Hematopoietic multipotent progenitor cell treated with erythropoietin and hydrocortisone succinate and interleukin-3 and kit ligand, for 4 days (in vitro differentiated cells): Measurements from ENCODE around the gene GTF2H1.

ENCODE experiments used
- DNase-seq: peaks from one replicate; pipeline ENCODE4 v3.0.0-alpha.2; 2015

The GTF2H1 gene

DNA sequence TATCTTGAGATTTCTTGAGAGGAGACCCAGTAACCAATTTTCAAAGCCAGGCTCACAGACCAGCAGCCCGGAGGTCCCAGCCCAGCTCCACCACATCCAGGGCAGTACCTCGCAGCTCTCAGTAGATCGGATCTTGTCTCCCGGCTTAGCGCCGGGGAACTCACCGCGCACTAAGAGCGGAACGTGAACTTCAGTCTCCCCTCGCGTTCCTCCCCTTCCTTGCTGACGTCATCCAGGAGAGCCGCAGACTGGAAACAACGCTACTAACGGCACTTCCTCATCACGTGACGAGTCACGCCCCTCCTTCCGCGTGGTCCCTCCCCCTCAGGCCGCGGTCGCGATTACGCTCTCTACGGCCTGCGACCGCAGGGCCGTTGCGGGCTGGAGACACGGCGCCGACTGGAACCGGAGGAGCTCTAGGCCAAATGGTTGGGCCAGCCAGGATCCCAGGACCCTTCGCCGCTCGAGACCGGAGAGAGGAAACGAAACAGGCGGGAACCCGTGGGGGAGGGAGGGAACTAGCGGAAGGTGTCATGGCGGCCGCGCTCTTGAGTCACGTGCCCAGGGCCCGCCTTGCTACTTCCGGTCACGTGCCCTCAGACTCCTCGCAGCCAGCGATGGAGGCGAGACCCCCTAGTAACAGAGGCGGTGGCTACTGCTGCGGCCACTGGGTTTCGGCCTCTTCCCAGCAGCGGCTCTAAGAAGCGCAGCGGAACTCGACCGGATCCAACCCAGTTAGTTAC lies at the start of gene GTF2H1, which contains the start of gene HPS5:
Gene GTF2H1 (plus strand): TSS at position 599 of the 743 bp plus-strand sequence. CDS start 10,508 bp downstream, outside the sequence.
Gene HPS5 (minus strand): TSS at position 172 of the 743 bp plus-strand sequence. CDS start 4,282 bp downstream, outside the sequence.
- peak; percentile 99 for DNase-seq

DNA sequence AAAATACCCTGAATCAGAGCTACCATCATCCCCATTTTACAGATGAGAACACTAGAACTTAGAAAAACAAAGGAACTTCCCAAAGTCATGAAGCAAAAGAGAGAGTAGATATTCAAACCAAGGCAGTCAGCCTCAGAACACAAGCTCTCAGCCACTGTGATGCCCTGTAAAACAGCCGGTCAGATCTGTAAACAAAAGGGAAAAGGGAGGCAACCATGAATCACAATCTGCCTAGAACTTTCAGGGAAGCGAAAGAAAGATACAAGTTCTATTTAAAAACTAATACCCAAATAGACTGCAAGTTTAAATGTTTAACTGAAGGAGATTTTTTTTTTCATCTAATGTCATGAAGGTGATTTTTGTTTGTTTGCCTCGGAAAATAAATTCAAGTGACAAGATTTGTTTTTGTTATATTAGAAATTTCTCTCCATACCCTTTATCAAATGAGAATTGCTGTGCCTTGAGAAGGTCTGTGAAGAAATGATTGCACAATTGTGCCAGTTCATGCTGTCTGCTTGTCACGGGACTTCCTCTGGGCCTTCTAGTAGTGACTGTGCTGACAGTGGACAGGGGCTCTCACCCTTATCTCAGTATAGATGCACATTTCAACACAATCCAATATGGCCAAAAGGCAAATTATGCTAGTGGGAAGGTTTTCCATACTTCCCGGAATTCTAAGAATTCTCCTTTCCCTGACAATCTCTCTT lies 44.6 kb upstream of the GTF2H1 start:
- peak; percentile 73 for DNase-seq

DNA sequence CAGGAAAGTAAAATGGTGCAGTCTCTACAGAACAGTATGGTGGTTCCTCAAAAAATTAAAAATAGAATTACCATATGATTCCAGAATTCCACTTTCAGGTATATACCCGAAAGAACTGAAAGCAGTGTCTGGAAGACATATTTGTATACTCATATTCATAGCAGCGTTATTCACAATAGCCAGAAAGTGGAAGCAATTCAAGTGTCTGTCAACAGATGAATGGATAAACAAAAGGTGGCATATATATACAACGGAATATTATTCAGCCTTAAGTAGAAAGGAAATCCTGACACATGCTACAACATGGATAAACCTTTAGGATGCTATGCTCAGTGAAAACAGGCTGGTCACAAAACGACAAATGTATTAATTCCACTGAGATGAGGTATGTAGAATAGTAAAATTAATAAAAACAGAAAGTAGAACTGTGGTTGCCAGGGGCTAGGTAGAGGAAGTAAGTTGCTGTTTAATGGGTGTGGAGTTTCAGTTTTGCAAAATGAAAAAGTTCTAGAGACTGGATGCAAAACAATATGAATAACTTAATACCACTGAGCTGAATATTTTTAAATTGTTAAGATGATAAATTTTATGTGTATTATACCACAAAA lies 41.8 kb upstream of the GTF2H1 start:
- DNase-seq: no peak

DNA sequence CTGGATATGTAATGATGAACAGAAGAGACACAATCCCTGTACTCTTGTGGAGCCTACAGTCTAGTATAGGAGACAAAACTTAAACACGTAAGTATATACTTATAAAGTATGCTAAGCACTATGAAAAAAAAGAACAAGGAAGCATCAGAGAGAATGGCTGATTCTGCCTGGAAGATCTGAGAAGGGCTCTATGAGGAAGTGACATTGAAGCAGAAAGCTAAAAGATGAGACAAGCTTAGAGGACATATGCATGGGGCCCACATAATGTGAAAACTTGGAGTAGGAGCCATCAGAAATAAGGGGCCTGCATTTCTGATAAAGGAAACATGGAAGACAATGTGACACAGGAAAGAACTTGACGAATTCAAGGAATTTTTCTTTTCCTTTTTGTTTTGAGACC lies 39.7 kb upstream of the GTF2H1 start:
- DNase-seq: no peak

DNA sequence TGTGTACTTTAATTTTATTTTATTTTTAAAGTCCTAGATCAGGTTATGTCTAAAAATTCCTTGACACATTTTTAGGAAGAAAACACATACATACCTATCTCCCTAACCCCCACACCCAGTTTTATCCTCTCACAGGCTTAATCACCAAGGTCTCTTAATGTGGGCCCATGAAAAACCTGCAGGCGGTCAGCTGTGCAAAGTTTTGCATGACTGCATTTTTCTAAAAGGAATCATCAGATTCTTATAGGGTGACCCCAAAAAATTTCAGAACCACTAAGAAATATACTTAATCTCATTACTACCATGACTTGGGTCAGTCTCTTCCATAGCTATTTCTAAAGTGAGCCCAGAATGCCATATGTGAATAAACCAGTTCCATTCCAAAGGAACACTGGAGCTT lies 36.5 kb upstream of the GTF2H1 start:
- DNase-seq: no peak

DNA sequence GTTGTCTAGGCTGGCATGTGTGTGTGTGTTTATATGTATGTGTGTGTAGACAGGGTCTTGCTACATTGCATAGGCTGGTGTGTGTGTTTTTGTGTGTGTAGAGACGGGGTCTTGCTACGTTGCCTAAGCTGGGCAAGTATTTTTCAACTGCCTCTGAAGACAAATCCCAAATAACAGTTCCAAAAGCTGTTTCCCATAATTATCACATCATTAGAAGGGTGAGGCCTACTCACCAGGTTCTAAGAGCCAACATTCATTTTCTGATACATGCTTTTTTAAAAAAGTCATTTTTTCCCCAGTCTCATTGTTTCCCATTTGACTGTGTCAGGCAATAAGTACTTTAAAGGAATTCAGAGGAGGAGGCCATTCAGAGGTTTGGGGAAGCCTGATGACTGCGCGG lies 33.5 kb upstream of the GTF2H1 start:
- no peak for DNase-seq

GRCh38 chr11:18294862-18295261 lies 27.5 kb upstream of the GTF2H1 start:
- no peak for DNase-seq

GRCh38 chr11:18295316-18295715 lies 27.1 kb upstream of the GTF2H1 start:
- no peak for DNase-seq

DNA sequence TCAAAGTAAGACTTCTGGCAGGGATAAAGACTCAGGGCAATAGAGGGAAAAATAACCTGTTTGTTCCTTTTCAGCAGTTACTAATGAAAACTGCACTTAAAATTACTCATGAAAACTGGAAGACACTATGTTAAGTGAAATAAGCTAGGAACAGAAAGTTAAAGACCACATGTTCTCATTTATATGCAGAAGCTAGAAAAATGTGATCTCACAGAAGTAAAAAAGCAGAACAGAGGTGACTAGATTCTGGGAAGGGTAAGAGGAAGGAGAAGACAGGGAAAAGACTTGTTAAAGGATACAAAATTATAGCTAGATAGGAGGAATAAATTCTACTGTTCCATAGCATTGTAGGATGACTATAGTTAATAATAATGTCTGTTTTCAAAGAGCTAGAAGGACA lies 22.6 kb upstream of the GTF2H1 start:
- DNase-seq: no peak

DNA sequence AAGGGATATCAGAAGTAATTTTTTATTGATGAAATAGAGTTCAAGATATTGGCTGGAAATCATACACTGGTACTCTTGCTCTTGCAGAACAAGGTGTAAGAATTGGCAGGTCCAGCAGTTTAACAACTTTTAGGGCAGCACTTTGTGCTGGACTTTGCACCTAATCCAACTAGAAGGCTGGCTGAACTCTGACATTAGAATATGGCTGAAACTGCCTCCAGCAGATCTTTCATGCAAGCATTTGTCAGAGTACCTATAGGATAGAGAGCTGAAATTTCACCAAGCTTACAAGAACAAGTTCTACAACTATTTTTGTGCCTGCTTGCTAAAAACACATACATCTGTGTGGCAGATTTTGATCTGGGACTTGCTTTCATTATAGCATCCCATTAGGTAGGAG lies 17.6 kb upstream of the GTF2H1 start:
- no peak for DNase-seq

GRCh38 chr11:18307461-18308139 lies 14.8 kb upstream of the GTF2H1 start:
- no peak for DNase-seq

DNA sequence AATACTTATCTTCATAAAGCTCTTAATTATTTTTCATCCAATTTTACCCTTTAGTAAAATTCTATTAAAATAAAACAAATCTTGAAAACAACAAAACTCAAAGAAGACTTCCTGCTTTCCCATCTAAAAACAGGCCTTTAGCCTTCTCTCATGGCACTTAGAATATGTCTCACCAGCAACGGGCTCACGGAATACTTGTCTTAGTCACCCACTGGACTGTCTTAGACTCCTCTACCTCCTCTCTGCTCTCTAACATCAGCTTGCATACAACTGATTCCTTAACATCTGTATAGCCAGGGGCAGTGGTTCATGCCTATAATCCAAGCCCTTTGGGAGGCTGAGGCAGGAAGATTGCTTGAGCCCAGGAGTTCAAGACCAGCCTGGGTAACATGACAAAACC lies 14.1 kb upstream of the GTF2H1 start:
- DNase-seq: no peak

GRCh38 chr11:18309691-18310090 lies 12.7 kb upstream of the GTF2H1 start:
- no peak for DNase-seq

DNA sequence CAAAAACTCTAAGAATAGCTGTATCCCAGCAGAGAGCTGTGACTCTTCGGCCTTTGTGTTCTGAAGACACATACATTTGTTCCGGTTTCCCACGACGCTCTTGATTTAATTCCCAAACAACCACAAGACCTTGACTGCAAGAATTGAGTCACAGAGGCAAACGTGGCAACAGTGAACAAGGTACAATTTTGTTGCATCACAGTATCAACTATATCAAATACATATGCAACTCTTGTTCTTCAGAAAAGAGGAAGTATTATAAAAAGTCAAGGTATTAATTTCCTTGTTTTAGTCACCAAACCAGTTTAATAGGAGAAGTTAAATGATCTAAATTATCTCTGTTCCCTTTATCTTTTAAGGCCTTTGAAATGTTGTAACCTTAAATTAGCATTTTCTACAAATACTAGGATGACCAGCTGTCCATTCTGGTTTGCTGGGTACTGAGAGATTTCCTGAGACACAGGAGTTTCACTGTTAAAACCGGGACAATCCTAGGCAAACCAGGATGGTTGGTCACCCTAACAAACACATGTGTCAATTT lies 11.5 kb upstream of the GTF2H1 start:
- peak; percentile 52 for DNase-seq

DNA sequence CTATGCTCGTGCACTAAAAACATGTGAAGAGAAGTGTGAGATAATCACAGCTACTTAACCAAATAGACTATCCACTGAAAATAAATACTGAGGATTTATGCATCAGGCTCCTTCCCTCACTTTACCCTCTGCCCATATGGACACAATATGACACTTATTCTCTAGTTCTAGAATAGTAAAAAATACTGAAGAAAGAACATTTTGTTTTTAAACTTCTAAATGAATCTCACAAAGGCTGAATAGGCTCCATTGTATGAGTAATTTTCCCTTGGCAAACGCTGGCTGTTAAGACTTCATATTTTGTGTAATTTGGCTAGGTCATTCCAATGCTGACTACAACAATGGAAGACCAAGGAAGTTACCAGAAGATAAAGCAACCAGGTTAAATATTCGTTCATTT lies 10.4 kb upstream of the GTF2H1 start:
- DNase-seq: no peak

DNA sequence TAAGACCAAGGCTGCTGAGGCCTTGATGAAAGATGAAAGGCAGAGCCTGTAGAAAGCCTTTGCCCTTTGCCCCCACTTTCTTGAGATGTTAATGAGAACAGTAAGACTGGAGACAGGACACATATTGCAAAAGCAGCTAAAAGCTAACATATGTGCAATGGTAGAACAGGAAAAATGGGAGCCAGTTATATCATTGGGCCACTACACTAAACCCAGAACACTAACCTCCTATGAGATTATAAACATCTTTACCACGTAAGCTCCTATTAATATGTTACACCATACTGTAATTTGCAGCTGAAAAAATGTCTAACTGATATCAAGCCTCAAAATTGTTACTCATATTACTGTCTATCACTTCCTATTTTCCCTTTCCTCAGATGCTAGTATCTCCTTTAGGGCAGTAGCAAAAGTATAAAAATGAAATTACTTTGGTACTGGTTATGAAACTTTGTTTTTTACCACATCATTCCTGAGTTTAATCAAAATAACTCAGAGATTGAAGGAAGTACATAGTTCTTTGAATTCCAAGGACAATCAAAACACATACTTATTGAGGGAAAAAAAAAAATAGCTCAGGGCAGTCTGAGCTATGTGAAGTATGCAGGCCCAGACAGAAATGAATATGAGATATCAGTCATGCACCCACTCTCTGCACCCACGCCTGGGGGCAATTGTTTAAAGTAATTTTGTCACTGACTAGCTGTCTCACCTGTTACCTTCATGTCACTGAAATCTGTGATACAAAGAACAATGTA lies 9.5 kb upstream of the GTF2H1 start:
- DNase-seq: no peak

DNA sequence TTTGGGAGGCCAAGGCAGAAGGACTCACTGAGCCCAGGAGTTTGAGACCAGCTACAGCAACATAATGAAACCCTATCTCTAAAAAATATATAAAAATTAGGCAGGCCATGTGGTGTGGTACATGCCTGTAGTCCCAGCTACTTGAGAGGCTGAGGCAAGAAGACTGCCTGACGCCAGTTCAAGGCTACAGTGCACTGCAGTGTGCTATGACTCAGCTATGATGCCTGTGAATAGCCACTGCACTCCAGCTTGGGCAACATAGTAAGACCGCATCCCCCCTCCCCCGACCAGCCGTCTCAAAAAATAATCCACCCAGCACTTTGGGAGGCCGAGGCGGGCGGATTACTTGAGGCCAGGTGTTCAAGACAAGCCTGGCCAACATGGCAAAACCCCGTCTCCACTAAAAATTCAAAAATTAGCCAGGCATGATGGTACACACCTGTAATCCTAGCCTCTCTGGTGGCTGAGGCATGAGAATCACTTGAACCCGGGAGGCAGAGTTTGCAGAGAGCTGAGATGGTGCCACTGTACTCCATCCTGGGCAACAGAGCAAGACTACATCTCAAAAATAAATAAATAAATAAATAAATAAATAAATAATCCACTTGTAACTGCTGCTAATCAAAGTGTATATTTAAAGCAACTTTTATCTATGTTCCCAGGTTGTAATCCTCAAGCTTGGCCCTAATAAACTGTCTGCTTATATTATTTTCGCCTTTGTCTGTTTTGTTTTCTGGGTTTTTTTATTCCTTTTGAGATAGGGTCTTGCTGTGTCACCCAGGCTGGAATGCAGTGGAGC lies 8.2 kb upstream of the GTF2H1 start:
- DNase-seq: no peak

DNA sequence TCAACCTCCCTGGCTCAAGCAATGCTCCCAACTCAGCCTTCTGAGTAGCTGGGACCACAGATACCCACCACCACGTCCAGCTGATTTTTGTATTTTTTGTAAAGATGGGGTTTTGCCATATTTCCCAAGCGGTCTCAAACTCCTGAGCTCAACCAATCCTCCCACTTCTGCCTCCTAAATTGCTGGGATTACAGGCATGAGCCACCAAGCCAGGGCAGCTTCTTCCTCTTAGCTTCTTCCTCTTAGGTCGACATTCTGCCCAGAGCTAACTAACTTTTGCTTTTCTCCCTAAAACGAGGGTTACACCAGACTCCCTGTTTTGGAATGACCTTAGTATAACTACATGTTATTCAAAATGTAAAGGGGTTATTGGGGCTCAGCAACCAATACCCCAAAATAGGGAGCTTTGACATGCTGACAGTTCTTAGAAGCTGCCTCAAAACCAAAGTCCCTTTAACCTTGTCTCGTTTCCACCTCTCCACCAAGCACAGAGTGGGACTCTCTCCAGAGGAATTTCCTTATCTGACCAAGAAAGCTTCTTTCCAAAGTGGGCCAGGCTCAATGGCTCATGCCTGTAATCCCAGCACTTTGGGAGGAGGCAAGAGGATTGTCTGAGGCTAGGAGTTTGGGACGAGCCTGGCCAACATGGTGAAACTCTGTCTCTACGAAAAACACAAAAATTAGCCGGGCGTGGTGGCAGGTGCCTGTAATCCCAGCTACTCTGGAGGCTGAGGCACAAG lies 7.4 kb upstream of the GTF2H1 start:
- DNase-seq: no peak

DNA sequence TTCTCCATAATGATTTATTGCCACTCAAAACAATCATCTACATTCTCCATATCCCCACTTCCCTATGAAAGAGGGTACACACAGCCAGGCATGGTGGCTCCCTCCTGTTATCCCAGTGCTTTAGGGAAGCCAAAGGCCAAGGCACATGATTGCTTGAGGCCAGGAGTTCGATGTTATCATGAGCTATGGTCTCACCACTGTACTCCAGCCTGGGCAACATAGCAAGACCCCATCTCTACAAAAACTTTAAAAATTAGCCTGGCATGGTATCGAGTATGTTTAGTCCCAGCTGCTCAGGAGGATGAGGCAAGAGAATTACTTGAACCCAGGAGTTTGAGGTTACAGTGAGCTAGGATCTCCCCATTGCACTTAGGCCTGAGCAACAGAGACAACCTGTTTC lies 6.5 kb upstream of the GTF2H1 start:
- no peak for DNase-seq

- no peak for DNase-seq
These were observed 4.8 kb upstream of the GTF2H1 start for GRCh38 chr11:18317551-18317950.

DNA sequence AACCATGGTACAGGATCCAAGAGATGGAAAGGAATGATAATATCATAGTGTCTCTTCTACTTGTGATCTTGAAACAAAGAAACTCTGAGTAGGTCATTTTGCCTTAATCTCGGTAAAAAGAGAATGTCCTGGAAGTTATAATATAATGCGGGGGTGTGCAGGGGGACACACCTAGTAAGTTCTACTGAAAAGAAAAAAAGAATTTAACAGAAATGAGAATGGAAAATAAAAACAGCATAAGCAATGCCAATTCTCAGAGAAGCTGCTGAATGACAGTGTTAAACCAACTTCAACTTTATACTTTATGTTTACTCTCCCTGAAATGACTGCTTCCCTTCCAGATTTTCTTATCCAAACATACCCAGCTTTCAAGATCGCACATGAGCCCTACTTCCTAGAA lies 2.5 kb upstream of the GTF2H1 start:
- DNase-seq: no peak
